ENCODE results near the gene YY2. TPM values are rescaled to one million over a fixed set of nuclear protein-coding genes. Genes with fewer than 3 reads are reported as not detected.

The YY2 gene
- total RNA-seq, 1 experiment from 2014 or later = 2.7 TPM

GRCh38 chrX:21853578-21853977, 2.2 kb upstream of the YY2 start:
- H3K9me3 ChIP-seq (ENCODE audit: low read depth, low read length, poor library complexity, severe bottlenecking) = no peaks in the 10 kb centered on the region
- ChIA-PET POLR2A (ENCODE audit: low non-redundant PET) (no interaction called here), CTCF (no interaction called here)
- no TSS peak for BruUV-seq (replicated peaks)
- no peak overlapping the region for H3K4me3 ChIP-seq (ENCODE audit: low read depth, low read length, poor library complexity, severe bottlenecking)
- H3K36me3 ChIP-seq (ENCODE audit: insufficient read depth, low read length, poor library complexity, severe bottlenecking) = peaks cover 11% of the 10 kb centered on the region
- H3K4me1 ChIP-seq (ENCODE audit: insufficient read depth, low read length, poor library complexity, severe bottlenecking) = no peaks in the 10 kb centered on the region
- intact Hi-C loops (cut with micrococcal nuclease; ENCODE audit: unreplicated experiment) = no loop called here
- no peak for DNase-seq (ENCODE audit: low spot score)
- TF ChIP-seq EZH2 (IDR thresholded peaks at IDR 0.05; ENCODE audit: borderline replicate concordance, low read depth, low read length, poor library complexity, severe bottlenecking) = no peak
- TF ChIP-seq CTCF (conservative IDR thresholded peaks at IDR 0.05; ENCODE audit: low read depth, low read length) = no peak
- H3K27me3 ChIP-seq (replicated peaks; ENCODE audit: insufficient read depth, low read depth, low read length, poor library complexity) = no peaks in the 10 kb centered on the region
- H3K27ac ChIP-seq (ENCODE audit: low read depth, low read length, poor library complexity, severe bottlenecking) = no peak overlapping the region

DNA sequence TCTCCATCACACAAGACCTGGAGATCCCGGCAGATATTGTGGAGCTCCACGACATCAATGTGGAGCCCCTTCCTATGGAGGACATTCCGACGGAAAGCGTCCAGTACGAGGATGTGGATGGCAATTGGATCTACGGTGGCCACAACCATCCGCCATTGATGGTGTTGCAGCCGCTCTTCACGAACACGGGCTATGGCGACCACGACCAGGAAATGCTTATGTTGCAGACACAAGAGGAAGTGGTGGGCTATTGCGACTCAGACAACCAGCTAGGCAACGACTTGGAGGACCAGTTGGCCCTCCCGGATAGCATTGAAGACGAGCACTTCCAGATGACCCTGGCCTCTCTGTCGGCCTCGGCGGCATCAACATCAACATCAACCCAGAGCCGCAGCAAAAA, 717 bp downstream of the YY2 start:
- no peak overlapping the region for H3K4me3 ChIP-seq (ENCODE audit: low read depth, low read length, poor library complexity, severe bottlenecking)
- H3K36me3 ChIP-seq (ENCODE audit: insufficient read depth, low read length, poor library complexity, severe bottlenecking) = peaks cover 11% of the 10 kb centered on the region
- H3K4me1 ChIP-seq (ENCODE audit: insufficient read depth, low read length, poor library complexity, severe bottlenecking) = no peaks in the 10 kb centered on the region
- DNase-seq (ENCODE audit: low spot score) = no peak
- no TSS peak for BruUV-seq (replicated peaks)
- no peaks in the 10 kb centered on the region for H3K9me3 ChIP-seq (ENCODE audit: low read depth, low read length, poor library complexity, severe bottlenecking)
- no peak overlapping the region for H3K27ac ChIP-seq (ENCODE audit: low read depth, low read length, poor library complexity, severe bottlenecking)
- ChIA-PET CTCF (no interaction called here), POLR2A (ENCODE audit: low non-redundant PET) (no interaction called here)
- no peak for TF ChIP-seq EZH2 (IDR thresholded peaks at IDR 0.05; ENCODE audit: borderline replicate concordance, low read depth, low read length, poor library complexity, severe bottlenecking)
- TF ChIP-seq CTCF (conservative IDR thresholded peaks at IDR 0.05; ENCODE audit: low read depth, low read length) = no peak
- no peaks in the 10 kb centered on the region for H3K27me3 ChIP-seq (replicated peaks; ENCODE audit: insufficient read depth, low read depth, low read length, poor library complexity)
- intact Hi-C loops (cut with micrococcal nuclease; ENCODE audit: unreplicated experiment) = no loop called here

- no peaks in the 10 kb centered on the region for H3K9me3 ChIP-seq (ENCODE audit: low read depth, low read length, poor library complexity, severe bottlenecking)
- H3K4me1 ChIP-seq (ENCODE audit: insufficient read depth, low read length, poor library complexity, severe bottlenecking) = no peaks in the 10 kb centered on the region
- no peak overlapping the region for H3K4me3 ChIP-seq (ENCODE audit: low read depth, low read length, poor library complexity, severe bottlenecking)
- H3K27ac ChIP-seq (ENCODE audit: low read depth, low read length, poor library complexity, severe bottlenecking) = no peak overlapping the region
- H3K27me3 ChIP-seq (replicated peaks; ENCODE audit: insufficient read depth, low read depth, low read length, poor library complexity) = no peaks in the 10 kb centered on the region
- ChIA-PET CTCF (no interaction called here), POLR2A (ENCODE audit: low non-redundant PET) (no interaction called here)
- no peak for TF ChIP-seq CTCF (conservative IDR thresholded peaks at IDR 0.05; ENCODE audit: low read depth, low read length)
- no peak for TF ChIP-seq EZH2 (IDR thresholded peaks at IDR 0.05; ENCODE audit: borderline replicate concordance, low read depth, low read length, poor library complexity, severe bottlenecking)
- no peaks in the 10 kb centered on the region for H3K36me3 ChIP-seq (ENCODE audit: insufficient read depth, low read length, poor library complexity, severe bottlenecking)
- intact Hi-C loops (cut with micrococcal nuclease; ENCODE audit: unreplicated experiment) = no loop called here
- no peak for DNase-seq (ENCODE audit: low spot score)
- no TSS peak for BruUV-seq (replicated peaks)
Observed at GRCh38 chrX:21863241-21863640, 7.5 kb downstream of the YY2 start.
